ENCODE data around the gene EDDM3A. TPM values are rescaled to one million over a fixed set of nuclear protein-coding genes. Genes with fewer than 3 reads are reported as not detected.
A peak's percentile ranks its signal among the peaks of the same experiment; 100 is the strongest.
"Not testable (repeated sequence)": the region's sequence is repeated elsewhere in the genome, so short reads cannot be mapped to it uniquely, and the experiment has no call there.

Gene EDDM3A
- total and polyA plus RNA-seq, 5 experiments from 2014 or later: not detected

GRCh38 chr14:20714593-20715250, 31.0 kb upstream of the EDDM3A start:
- no peak for ATAC-seq
- Mint-ChIP-seq H3K27ac (peak overlapping the region in 1 of 10 donors; percentile 74), H3K4me1 (peaks cover 3 to 32% (median 6%) of the 10 kb centered on the region in 4 donors), H3K9me3 (no peaks in the 10 kb centered on the region), H3K27me3 (peaks cover 0 to 5% (median 2%) of the 10 kb centered on the region in 5 donors), H3K4me3 (no peak overlapping the region), H3K36me3 (no peaks in the 10 kb centered on the region)
- no peak for DNase-seq
- POLR2A ChIA-PET: no interaction called here

GRCh38 chr14:20719777-20720176, 25.9 kb upstream of the EDDM3A start:
- Mint-ChIP-seq H3K27me3 (peaks cover 17 to 37% (median 23%) of the 10 kb centered on the region in 5 donors), H3K4me1 (peaks cover 3 to 33% (median 9%) of the 10 kb centered on the region in 4 donors), H3K9me3 (no peaks in the 10 kb centered on the region), H3K27ac (no peak overlapping the region), H3K36me3 (no peaks in the 10 kb centered on the region), H3K4me3 (no peak overlapping the region)
- POLR2A ChIA-PET: no interaction called here
- no peak for ATAC-seq
- no peak for DNase-seq

GRCh38 chr14:20720741-20721140, 24.9 kb upstream of the EDDM3A start:
- Mint-ChIP-seq H3K9me3 (no peaks in the 10 kb centered on the region), H3K4me3 (no peak overlapping the region), H3K4me1 (peaks cover 0 to 29% (median 4%) of the 10 kb centered on the region in 4 donors), H3K27me3 (peaks cover 18 to 46% (median 32%) of the 10 kb centered on the region in 5 donors), H3K27ac (no peak overlapping the region), H3K36me3 (no peaks in the 10 kb centered on the region)
- POLR2A ChIA-PET: no interaction called here
- DNase-seq: no peak
- no peak for ATAC-seq

GRCh38 chr14:20722016-20722415, 23.7 kb upstream of the EDDM3A start:
- H3K27me3 Mint-ChIP-seq: peaks cover 23 to 57% (median 43%) of the 10 kb centered on the region in 5 donors
- POLR2A ChIA-PET: no interaction called here
- H3K27ac Mint-ChIP-seq: no peak overlapping the region

DNA sequence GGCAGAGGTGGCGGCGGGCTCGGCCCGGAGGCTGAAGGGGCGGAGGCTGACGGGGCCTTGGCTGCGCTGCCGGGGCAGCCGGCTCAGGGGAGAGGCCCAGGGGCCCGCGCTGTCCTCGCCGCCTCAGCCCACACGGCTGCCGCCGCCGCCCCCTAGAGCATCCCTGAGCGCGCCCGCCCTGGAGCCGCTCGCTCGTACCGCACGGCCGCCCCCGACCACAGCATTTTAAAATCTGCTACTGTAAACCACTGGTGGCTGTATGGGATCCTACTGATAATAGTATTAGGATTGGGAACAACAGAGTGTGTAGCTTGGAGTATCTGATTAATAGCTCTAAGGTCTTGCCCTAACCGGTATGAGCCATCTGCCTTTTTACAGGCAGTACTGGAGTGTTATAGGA, 22.2 kb upstream of the EDDM3A start:
- Mint-ChIP-seq H3K4me3 (peak overlapping the region in 2 of 10 donors; percentile 16 to 46), H3K4me1 (peaks cover 0 to 21% (median 3%) of the 10 kb centered on the region in 4 donors), H3K27me3 (peaks cover 31 to 61% (median 50%) of the 10 kb centered on the region in 5 donors), H3K36me3 (no peaks in the 10 kb centered on the region), H3K9me3 (no peaks in the 10 kb centered on the region), H3K27ac (no peak overlapping the region)
- peak in 1 of 2 donors; percentile 42 for ATAC-seq
- POLR2A ChIA-PET: no interaction called here
- no peak for DNase-seq

More at GRCh38 chr14:20722016-20722415, 23.7 kb upstream of the EDDM3A start:
- no peak for DNase-seq
- H3K4me1 Mint-ChIP-seq: peaks cover 0 to 24% (median 3%) of the 10 kb centered on the region in 4 donors
- H3K4me3 Mint-ChIP-seq: no peak overlapping the region
- ATAC-seq: no peak
- no peaks in the 10 kb centered on the region for H3K36me3 Mint-ChIP-seq
- H3K9me3 Mint-ChIP-seq: no peaks in the 10 kb centered on the region

DNA sequence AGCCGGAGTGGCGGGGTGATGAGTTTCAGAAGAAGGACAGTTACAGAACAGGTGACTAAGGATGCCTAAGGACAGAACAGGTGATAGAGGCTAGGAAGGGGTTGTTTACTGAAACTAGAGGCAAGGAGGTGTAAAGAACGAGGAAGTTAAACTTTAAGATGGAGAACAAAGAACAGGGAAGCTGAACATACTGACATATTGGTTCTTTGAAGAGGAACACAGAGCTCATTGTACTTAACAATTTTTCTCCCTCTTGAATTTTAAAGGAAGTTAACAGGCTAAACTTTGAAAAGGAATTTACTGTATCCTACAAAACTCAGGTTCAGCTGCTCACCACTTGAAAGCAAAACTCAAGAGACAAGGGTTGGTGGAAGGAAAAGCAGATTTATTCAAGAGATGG, 19.6 kb upstream of the EDDM3A start:
- H3K4me1 Mint-ChIP-seq: peaks cover 0 to 16% (median 3%) of the 10 kb centered on the region in 4 donors
- H3K4me3 Mint-ChIP-seq, POLR2A ChIA-PET, ATAC-seq, H3K9me3 Mint-ChIP-seq, DNase-seq, H3K36me3 Mint-ChIP-seq: not testable (repeated sequence)
- peak overlapping the region in 1 of 10 donors; percentile 26 for H3K27ac Mint-ChIP-seq
- peaks cover 28 to 64% (median 45%) of the 10 kb centered on the region in 5 donors for H3K27me3 Mint-ChIP-seq

DNA sequence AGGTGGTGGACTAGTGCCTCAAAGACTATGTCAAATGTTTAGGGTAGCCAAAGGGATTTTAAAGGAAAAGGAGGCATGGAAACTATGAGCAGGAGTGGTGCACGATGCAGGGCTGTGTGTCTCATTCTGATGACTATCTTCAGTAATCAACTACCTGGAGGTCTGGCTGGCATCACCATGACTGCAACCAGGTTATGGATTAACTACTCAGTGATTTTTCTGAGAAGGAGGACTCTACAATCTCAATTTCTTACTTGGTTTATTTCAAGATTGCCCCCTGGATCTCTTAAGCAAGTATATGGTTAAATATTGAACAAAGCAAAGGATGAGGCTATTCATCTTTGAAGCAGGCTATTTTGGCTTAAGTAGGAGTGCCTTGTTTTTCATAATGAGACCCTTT, 19.2 kb upstream of the EDDM3A start:
- peaks cover 28 to 60% (median 41%) of the 10 kb centered on the region in 5 donors for H3K27me3 Mint-ChIP-seq

GRCh38 chr14:20730891-20731290, 14.8 kb upstream of the EDDM3A start:
- Mint-ChIP-seq H3K4me3 (no peak overlapping the region), H3K4me1 (peaks cover 0 to 12% (median 0%) of the 10 kb centered on the region in 4 donors), H3K9me3 (no peaks in the 10 kb centered on the region), H3K36me3 (peaks cover 0 to 2% (median 0%) of the 10 kb centered on the region in 3 donors), H3K27ac (no peak overlapping the region), H3K27me3 (peaks cover 13 to 24% (median 19%) of the 10 kb centered on the region in 5 donors)
- DNase-seq: no peak
- POLR2A ChIA-PET: no interaction called here
- no peak for ATAC-seq

More for the DNA sequence above, 19.2 kb upstream of the EDDM3A start:
- peak overlapping the region in 1 of 10 donors; percentile 26 for H3K27ac Mint-ChIP-seq
- POLR2A ChIA-PET: no interaction called here
- H3K4me1 Mint-ChIP-seq: peaks cover 0 to 16% (median 3%) of the 10 kb centered on the region in 4 donors
- no peaks in the 10 kb centered on the region for H3K9me3 Mint-ChIP-seq
- H3K36me3 Mint-ChIP-seq: no peaks in the 10 kb centered on the region
- no peak for ATAC-seq
- DNase-seq: no peak
- no peak overlapping the region for H3K4me3 Mint-ChIP-seq

DNA sequence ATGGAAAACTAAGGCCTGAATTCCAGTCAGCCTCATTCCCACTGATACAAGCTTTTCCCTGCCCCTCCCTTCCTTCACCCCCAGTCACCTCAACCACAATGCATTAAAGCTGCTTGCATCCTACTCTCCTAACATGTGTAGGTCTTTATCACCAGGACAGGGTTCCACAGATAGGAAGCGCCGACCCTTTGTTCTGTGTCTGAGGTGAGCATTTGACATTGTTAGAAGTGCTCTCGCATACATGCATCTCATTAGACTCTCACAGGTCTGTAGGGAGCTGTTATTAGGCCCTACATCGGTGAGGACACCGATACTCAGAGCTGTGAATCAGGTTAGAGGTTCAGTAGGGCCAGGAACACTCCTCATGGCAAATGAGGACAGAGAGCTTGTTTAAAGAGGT, 13.2 kb upstream of the EDDM3A start:
- peaks cover 5 to 12% (median 7%) of the 10 kb centered on the region in 5 donors for H3K27me3 Mint-ChIP-seq
- no peak overlapping the region for H3K27ac Mint-ChIP-seq
- no peaks in the 10 kb centered on the region for H3K9me3 Mint-ChIP-seq
- POLR2A ChIA-PET: no interaction called here
- H3K4me3 Mint-ChIP-seq: no peak overlapping the region
- peaks cover 0 to 6% (median 0%) of the 10 kb centered on the region in 4 donors for H3K4me1 Mint-ChIP-seq
- ATAC-seq (no peak), DNase-seq (no peak)
- peaks cover 0 to 2% (median 0%) of the 10 kb centered on the region in 3 donors for H3K36me3 Mint-ChIP-seq

DNA sequence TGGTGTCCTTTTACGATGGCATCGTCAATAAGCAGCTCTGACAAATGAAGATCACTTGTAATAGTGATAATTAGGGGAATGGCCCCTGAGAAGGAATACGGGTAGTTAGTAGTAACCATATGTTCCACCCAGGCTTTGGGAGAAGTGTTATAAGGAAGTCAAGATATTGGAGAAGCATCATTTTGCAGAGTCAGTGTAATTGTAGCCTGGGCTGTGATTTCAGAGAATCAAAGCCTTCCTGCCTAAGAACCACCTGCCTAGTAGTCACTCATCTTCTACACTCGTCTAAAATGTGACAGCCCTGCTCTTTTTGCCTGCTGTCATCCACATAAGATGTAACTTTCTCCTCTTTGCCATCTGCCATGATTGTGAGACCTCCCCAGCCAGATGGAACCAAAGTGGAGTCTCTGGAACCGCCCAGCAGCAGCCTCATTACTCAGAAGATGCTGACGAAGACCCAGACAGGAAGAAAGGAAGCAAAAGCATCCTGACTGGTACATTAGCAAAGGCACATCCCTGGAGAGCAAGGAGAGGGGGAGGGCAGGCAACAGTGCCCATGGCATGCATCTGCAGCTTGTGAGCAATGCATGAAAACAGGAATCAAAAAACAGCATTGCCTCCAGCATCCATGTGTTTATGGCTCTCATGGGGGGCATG, 12.6 kb upstream of the EDDM3A start:
- Mint-ChIP-seq H3K4me1 (peaks cover 0 to 6% (median 0%) of the 10 kb centered on the region in 4 donors), H3K27ac (no peak overlapping the region), H3K9me3 (no peaks in the 10 kb centered on the region), H3K36me3 (peaks cover 0 to 2% (median 0%) of the 10 kb centered on the region in 3 donors), H3K4me3 (no peak overlapping the region), H3K27me3 (peaks cover 0 to 9% (median 4%) of the 10 kb centered on the region in 5 donors)
- DNase-seq (no peak), ATAC-seq (no peak)
- POLR2A ChIA-PET: no interaction called here

DNA sequence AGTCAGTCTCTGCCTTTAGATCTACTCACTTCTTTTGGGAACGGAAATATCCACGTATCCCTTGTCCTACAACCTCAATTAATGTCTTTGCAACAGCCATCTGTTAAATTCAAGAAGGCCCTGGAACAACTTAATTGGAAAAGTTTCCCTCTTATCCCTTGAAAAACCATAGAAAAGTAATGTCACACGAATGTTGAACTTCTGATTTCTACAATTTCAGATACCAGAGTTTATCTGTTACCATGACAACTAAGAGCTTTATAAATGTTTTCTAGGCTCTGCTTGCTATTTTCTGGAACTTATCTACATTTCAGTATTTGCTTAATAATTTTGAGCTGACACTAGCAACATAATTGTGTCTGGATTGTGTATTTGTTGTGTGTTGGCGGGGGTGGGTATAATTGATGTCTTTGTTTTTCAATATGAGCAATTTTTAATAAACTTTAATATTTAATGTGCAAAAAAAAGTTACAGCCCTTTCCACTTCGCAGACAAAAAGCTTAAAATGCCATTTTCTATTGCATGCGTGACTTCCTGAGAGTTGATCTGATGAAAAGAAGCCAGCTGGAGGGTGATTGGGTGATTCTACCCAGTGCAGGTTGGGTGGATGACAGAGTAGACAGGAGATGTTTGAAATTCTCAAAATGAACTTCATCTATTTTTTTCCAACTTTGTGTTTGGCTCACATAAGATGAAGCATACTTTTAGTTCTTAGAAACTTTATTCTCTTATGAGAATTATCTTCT, 11.8 kb upstream of the EDDM3A start:
- no peak overlapping the region for H3K27ac Mint-ChIP-seq
- peaks cover 0 to 2% (median 0%) of the 10 kb centered on the region in 3 donors for H3K36me3 Mint-ChIP-seq
- no peak overlapping the region for H3K4me3 Mint-ChIP-seq
- ATAC-seq (no peak), DNase-seq (no peak)
- no peaks in the 10 kb centered on the region for H3K9me3 Mint-ChIP-seq
- POLR2A ChIA-PET: no interaction called here
- peaks cover 0 to 6% (median 0%) of the 10 kb centered on the region in 4 donors for H3K4me1 Mint-ChIP-seq
- peaks cover 0 to 8% (median 7%) of the 10 kb centered on the region in 5 donors for H3K27me3 Mint-ChIP-seq

DNA sequence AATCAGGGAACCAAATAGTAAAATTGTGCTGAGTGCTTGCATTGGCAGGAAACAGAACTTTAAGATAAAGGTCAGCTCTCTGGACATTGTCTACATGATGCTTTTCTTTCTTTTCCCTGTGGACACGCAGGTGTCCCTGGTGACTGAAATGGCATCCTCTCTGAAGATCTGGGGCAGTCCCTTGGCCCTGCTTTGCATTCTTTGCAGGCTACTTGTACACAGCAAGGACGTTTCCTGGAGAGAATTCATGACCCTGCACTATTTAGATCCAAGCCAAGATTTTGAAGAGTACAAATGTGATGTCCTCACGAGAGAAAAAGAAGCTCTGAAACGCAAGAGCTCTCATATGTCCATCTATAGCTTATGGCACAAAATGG, 11.3 kb upstream of the EDDM3A start:
- POLR2A ChIA-PET: no interaction called here
- H3K4me1 Mint-ChIP-seq: peaks cover 0 to 6% (median 0%) of the 10 kb centered on the region in 4 donors
- peaks cover 0 to 2% (median 0%) of the 10 kb centered on the region in 3 donors for H3K36me3 Mint-ChIP-seq
- no peaks in the 10 kb centered on the region for H3K9me3 Mint-ChIP-seq
- no peak overlapping the region for H3K27ac Mint-ChIP-seq
- DNase-seq (no peak), ATAC-seq (no peak)
- H3K4me3 Mint-ChIP-seq: no peak overlapping the region
- peaks cover 0 to 9% (median 7%) of the 10 kb centered on the region in 5 donors for H3K27me3 Mint-ChIP-seq

DNA sequence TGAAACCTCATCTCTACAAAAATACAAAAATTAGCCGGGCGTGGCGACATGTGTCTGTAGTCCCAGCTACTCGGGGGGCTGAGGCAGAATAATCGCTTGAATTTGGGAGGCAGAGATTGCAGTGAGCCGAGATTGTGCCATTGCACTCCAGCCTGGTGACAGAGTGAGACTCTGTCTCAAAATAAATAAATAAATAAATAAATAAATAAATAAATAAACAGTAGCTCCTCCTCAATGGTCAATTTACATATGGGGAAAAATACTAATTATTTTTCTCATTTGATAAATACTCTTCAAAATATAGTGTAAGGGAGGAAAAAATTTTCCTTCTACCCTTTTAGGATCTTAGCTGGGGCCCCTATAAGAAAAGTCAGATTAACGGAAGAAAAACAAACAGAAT, 7.4 kb upstream of the EDDM3A start:
- POLR2A ChIA-PET: interaction anchor here (0.7 kb wide), 1 partner anchor 397 kb away, joined by 3 read pairs; no protein-coding TSS in a partner anchor
- not testable (repeated sequence) for H3K27ac Mint-ChIP-seq, H3K27me3 Mint-ChIP-seq

More for the DNA sequence above, 7.4 kb upstream of the EDDM3A start:
- H3K36me3 Mint-ChIP-seq, H3K9me3 Mint-ChIP-seq, ATAC-seq, DNase-seq, H3K4me3 Mint-ChIP-seq, H3K4me1 Mint-ChIP-seq: not testable (repeated sequence)

Data from naive thymus-derived CD8-positive, alpha-beta T cell (primary cell).